Activated CD4-positive, alpha-beta T cell treated with anti-CD3 and anti-CD28 coated beads, Interleukin-2, amount 50 U/mL, for 16 hours (primary cell): ENCODE results near the gene ARL4D.
"Not testable (repeated sequence)": the region's sequence is repeated elsewhere in the genome, so short reads cannot be mapped to it uniquely, and the experiment has no call there.

Experiments used
- DNase-seq: peaks from one replicate; pipeline ENCODE4 v3.0.0-alpha.2; 2020

The ARL4D gene

GRCh38 chr17:43398724-43399595, at the start of gene ARL4D:
TSS of gene ARL4D (plus strand) at chr17:43398993. CDS start at chr17:43399733, 740 bp downstream.
- peak; percentile 79 for DNase-seq

GRCh38 chr17:43349142-43349541, 49.7 kb upstream of the ARL4D start:
- no peak for DNase-seq

- peak; percentile 67 for DNase-seq
These were observed 47.9 kb upstream of the ARL4D start for GRCh38 chr17:43350888-43351361.

GRCh38 chr17:43351691-43352090, 47.1 kb upstream of the ARL4D start:
- peak; percentile 47 for DNase-seq

GRCh38 chr17:43352579-43353331, 46.0 kb upstream of the ARL4D start:
- no peak for DNase-seq

GRCh38 chr17:43353393-43353792, 45.4 kb upstream of the ARL4D start:
- DNase-seq, result no peak

- no peak for DNase-seq
These were observed 44.4 kb upstream of the ARL4D start for GRCh38 chr17:43354371-43354770.

GRCh38 chr17:43356450-43356849, 42.3 kb upstream of the ARL4D start:
- no peak for DNase-seq

- no peak for DNase-seq
These were observed 41.8 kb upstream of the ARL4D start for GRCh38 chr17:43356999-43357398.

GRCh38 chr17:43359469-43360110, 39.2 kb upstream of the ARL4D start:
- no peak for DNase-seq

- DNase-seq, result peak; percentile 84
These were observed 38.4 kb upstream of the ARL4D start for GRCh38 chr17:43360376-43360738.

GRCh38 chr17:43360739-43361505, 37.9 kb upstream of the ARL4D start:
- DNase-seq, result peak; percentile 92

- no peak for DNase-seq
These were observed 35.4 kb upstream of the ARL4D start for GRCh38 chr17:43363181-43363925.

GRCh38 chr17:43363926-43364285, 34.9 kb upstream of the ARL4D start:
- DNase-seq, result no peak

GRCh38 chr17:43365356-43365755, 33.4 kb upstream of the ARL4D start:
- DNase-seq, result no peak

GRCh38 chr17:43365921-43366320, 32.9 kb upstream of the ARL4D start:
- not testable (repeated sequence) for DNase-seq

GRCh38 chr17:43366891-43367736, 31.7 kb upstream of the ARL4D start:
- peak; percentile 17 for DNase-seq

GRCh38 chr17:43367737-43368242, 31.0 kb upstream of the ARL4D start:
- DNase-seq, result peak; percentile 91

GRCh38 chr17:43368740-43369506, 29.9 kb upstream of the ARL4D start:
- peak; percentile 76 for DNase-seq

- DNase-seq, result no peak
These were observed 28.8 kb upstream of the ARL4D start for GRCh38 chr17:43369986-43370385.
